Bronchial epithelial cell (primary cell): ENCODE results near the gene SPDYE6. TPM values are rescaled to one million over a fixed set of nuclear protein-coding genes. Genes with fewer than 3 reads are reported as not detected.

Experiments
- DNase-seq: peaks from one replicate; pipeline ENCODE4 v3.0.0-alpha.2; 2010; ENCODE audit warnings: low read depth
- FAIRE-seq: peaks from 2 replicates; lab custom pipeline; 2011; peaks lifted over from hg19 to GRCh38; lab: Jason Lieb, UNC
- H3K27me3 ChIP-seq: 2 replicates; pipeline ENCODE4 v1.5.1; 2011; ENCODE audit warnings: low read length; ENCODE audit not compliant: control insufficient read depth, insufficient read depth
- H3K36me3 ChIP-seq: 2 replicates; pipeline ENCODE4 v1.5.1; 2011; ENCODE audit warnings: low read length; ENCODE audit not compliant: control insufficient read depth, insufficient read depth
- H3K4me3 ChIP-seq: 2 replicates; pipeline ENCODE4 v1.5.1; 2011; ENCODE audit warnings: mild to moderate bottlenecking, low read depth, low read length, control low read depth
- CTCF ChIP-seq: IDR thresholded peaks from 2 replicates; pipeline ENCODE4 v1.5.1; 2011; ENCODE audit warnings: mild to moderate bottlenecking, moderate library complexity, low read length, control low read depth, inconsistent platforms; ENCODE audit not compliant: insufficient read depth, severe bottlenecking
- total RNA-seq: library from RNA; depleted of rRNA; stranded (reverse); fragments of >200 nt; gene quantifications from 2 replicates; pipeline ENCODE4 v1.2.1, GENCODE V29; 2014

The SPDYE6 gene
- total RNA-seq, 1 donor from 2014 or later: not detected

GRCh38 chr7:102320601-102321350 is 35.5 kb downstream of the SPDYE6 start:
- no peak for TF ChIP-seq CTCF
- H3K27me3 ChIP-seq: no peaks in the 10 kb centered on the region
- no peaks in the 10 kb centered on the region for H3K36me3 ChIP-seq
- FAIRE-seq (no peak), DNase-seq (no peak)
- no peak overlapping the region for H3K4me3 ChIP-seq

- Histone ChIP-seq H3K36me3 (no peaks in the 10 kb centered on the region), H3K4me3 (no peak overlapping the region), H3K27me3 (no peaks in the 10 kb centered on the region)
- DNase-seq (no peak), FAIRE-seq (no peak)
- no peak for TF ChIP-seq CTCF
Measured at GRCh38 chr7:102320181-102320580, 36.1 kb downstream of the SPDYE6 start.

- no peak for TF ChIP-seq CTCF
- no peak for DNase-seq
- Histone ChIP-seq H3K27me3 (no peaks in the 10 kb centered on the region), H3K36me3 (no peaks in the 10 kb centered on the region), H3K4me3 (no peak overlapping the region)
- FAIRE-seq: no peak
Measured at GRCh38 chr7:102319671-102320070, 36.6 kb downstream of the SPDYE6 start.

GRCh38 chr7:102318482-102318971 is 37.7 kb downstream of the SPDYE6 start:
- no peaks in the 10 kb centered on the region for H3K27me3 ChIP-seq
- no peak overlapping the region for H3K4me3 ChIP-seq
- no peak for FAIRE-seq
- DNase-seq: peak; percentile 75
- no peaks in the 10 kb centered on the region for H3K36me3 ChIP-seq
- peak; percentile 2 for TF ChIP-seq CTCF

- no peaks in the 10 kb centered on the region for H3K27me3 ChIP-seq
- no peak for TF ChIP-seq CTCF
- no peaks in the 10 kb centered on the region for H3K36me3 ChIP-seq
- H3K4me3 ChIP-seq: no peak overlapping the region
- DNase-seq (no peak), FAIRE-seq (no peak)
Measured at GRCh38 chr7:102317231-102318059, 38.8 kb downstream of the SPDYE6 start.
